Esophagus squamous epithelium (tissue), 5 donors: ENCODE data around the gene ZSWIM8. TPM values are rescaled to one million over a fixed set of nuclear protein-coding genes. Genes with fewer than 3 reads are reported as not detected.

Experiments
- DNase-seq: peaks from one replicate; lab custom pipeline; 2025; lab: John Stamatoyannopoulos, UW
- H3K27ac ChIP-seq, 4 donors: fragments of 200-600 bp; sonication (generic); one replicate each; pipeline ENCODE4 v1.5.1; 2016 to 2019; ENCODE audit warnings: mild to moderate bottlenecking in 1 of 4
- H3K27me3 ChIP-seq, 4 donors: fragments of 200-600 bp; sonication (generic); 1 replicate in 3 of 4; 2 replicates in 1 of 4; pipeline versions ENCODE4 v1.5.1 to v1.6.0; 2017 to 2021; ENCODE audit warnings: antibody characterized with exemption in 1 of 4
- H3K36me3 ChIP-seq, 3 donors: fragments of 200-600 bp; sonication (generic); one replicate each; pipeline ENCODE4 v1.5.1; 2016 to 2019
- H3K4me1 ChIP-seq, 3 donors: fragments of 200-600 bp; sonication (generic); one replicate each; pipeline ENCODE4 v1.5.1; 2017 to 2019
- H3K4me3 ChIP-seq, 4 donors: fragments of 200-600 bp; sonication (generic); 1 replicate in 3 of 4; 2 replicates in 1 of 4; pipeline ENCODE4 v1.5.1; 2016 to 2019; ENCODE audit warnings: mild to moderate bottlenecking in 2 of 4, moderate library complexity in 1 of 4
- H3K9me3 ChIP-seq, 3 donors: fragments of 200-600 bp; sonication (generic); one replicate each; pipeline ENCODE4 v1.5.1; 2016 to 2019
- CTCF ChIP-seq, 6 experiments: fragments of 450-650 bp in 4 of 6; fragments of 200-600 bp in 2 of 6; sonication (generic) in 2 of 6; IDR thresholded peaks; one replicate each; pipeline ENCODE4 v1.5.1; 2016 to 2019; ENCODE audit warnings: antibody characterized with exemption in 6 of 6, mild to moderate bottlenecking in 4 of 6, moderate library complexity in 4 of 6
- POLR2A ChIP-seq, 4 donors: fragments of 450-650 bp; IDR thresholded peaks; one replicate each; pipeline ENCODE4 v1.6.1; 2017; ENCODE audit warnings: antibody characterized with exemption in 4 of 4, mild to moderate bottlenecking in 4 of 4, moderate library complexity in 3 of 4
- WGBS, 2 donors: methylation state at CpG; one replicate each; pipeline ENCODE4 v1.1.5; 2018; 5-methylcytosine and 5-hydroxymethylcytosine counted together
- intact Hi-C: fragments of 100-400 bp; cut with DNase I; formaldehyde crosslinking; loops from one replicate; pipeline ENCODE4 v1.15.0; 2022
- total RNA-seq, 4 donors: library from RNA; depleted of rRNA; stranded (reverse); fragments of >200 nt; gene quantifications; one replicate each; pipeline ENCODE4 v1.1.0, GENCODE V29; 2016
- donor health status: DM: yes; HTN: yes; CAD: no.

Gene ZSWIM8
- total RNA-seq, 4 donors from 2014 or later, result 33.3 to 116 (median 83.9) TPM

- intact Hi-C loops, result no loop called here
- Histone ChIP-seq H3K36me3 (peaks cover 73 to 100% (median 83%) of the 10 kb centered on the region in 3 donors), H3K27me3 (no peaks in the 10 kb centered on the region), H3K27ac (no peak overlapping the region), H3K9me3 (no peaks in the 10 kb centered on the region), H3K4me1 (peaks cover 0 to 11% (median 0%) of the 10 kb centered on the region in 3 donors), H3K4me3 (no peak overlapping the region)
- TF ChIP-seq CTCF (IDR thresholded peaks at IDR 0.05), result no peak
- no peak for TF ChIP-seq POLR2A (IDR thresholded peaks at IDR 0.05)
- no peak for DNase-seq
- WGBS, 2 donors, result 78 to 90% methylated on average over 8 to 14 of the region's 19 CpGs
Measured at GRCh38 chr10:73797324-73798025, 12.1 kb downstream of the ZSWIM8 start.

GRCh38 chr10:73798087-73798486, 12.7 kb downstream of the ZSWIM8 start:
- Histone ChIP-seq H3K4me3 (no peak overlapping the region), H3K36me3 (peaks cover 67 to 100% (median 86%) of the 10 kb centered on the region in 3 donors), H3K9me3 (no peaks in the 10 kb centered on the region), H3K27me3 (no peaks in the 10 kb centered on the region), H3K4me1 (peaks cover 0 to 17% (median 3%) of the 10 kb centered on the region in 3 donors), H3K27ac (no peak overlapping the region)
- intact Hi-C loops, result no loop called here
- DNase-seq, result no peak
- WGBS, 2 donors, result no CpG with 5 or more reads among the region's 6 CpGs
- TF ChIP-seq CTCF (IDR thresholded peaks at IDR 0.05) (no peak), POLR2A (IDR thresholded peaks at IDR 0.05) (no peak)

GRCh38 chr10:73798927-73799560, 13.6 kb downstream of the ZSWIM8 start:
- DNase-seq, result no peak
- Histone ChIP-seq H3K27me3 (no peaks in the 10 kb centered on the region), H3K4me3 (no peak overlapping the region), H3K27ac (no peak overlapping the region), H3K4me1 (peaks cover 0 to 26% (median 5%) of the 10 kb centered on the region in 3 donors), H3K9me3 (no peaks in the 10 kb centered on the region), H3K36me3 (peaks cover 57 to 100% (median 79%) of the 10 kb centered on the region in 3 donors)
- TF ChIP-seq POLR2A (IDR thresholded peaks at IDR 0.05) (peak in 1 of 4 donors; percentile 11), CTCF (IDR thresholded peaks at IDR 0.05) (no peak)
- intact Hi-C loops, result no loop called here
- 73 to 77% methylated on average over 6 of the region's 10 CpGs for WGBS, 2 donors

GRCh38 chr10:73799899-73800559, 14.6 kb downstream of the ZSWIM8 start:
- no peak overlapping the region for H3K4me3 ChIP-seq
- peaks cover 0 to 30% (median 5%) of the 10 kb centered on the region in 3 donors for H3K4me1 ChIP-seq
- intact Hi-C loops, result no loop called here
- H3K27ac ChIP-seq, result no peak overlapping the region
- TF ChIP-seq CTCF (IDR thresholded peaks at IDR 0.05), result no peak
- TF ChIP-seq POLR2A (IDR thresholded peaks at IDR 0.05), result no peak
- H3K9me3 ChIP-seq, result no peaks in the 10 kb centered on the region
- peaks cover 54 to 100% (median 81%) of the 10 kb centered on the region in 3 donors for H3K36me3 ChIP-seq
- H3K27me3 ChIP-seq, result no peaks in the 10 kb centered on the region
- DNase-seq, result no peak
- 71 to 82% methylated on average over 5 to 7 of the region's 9 CpGs for WGBS, 2 donors
